Fibroblast of the aortic adventitia (primary cell): ENCODE data around the gene GNA14. TPM values are rescaled to one million over a fixed set of nuclear protein-coding genes. Genes with fewer than 3 reads are reported as not detected.
"Not testable (repeated sequence)": the region's sequence is repeated elsewhere in the genome, so short reads cannot be mapped to it uniquely, and the experiment has no call there.

Experiments used
- DNase-seq: peaks from one replicate; pipeline ENCODE4 v3.0.0-alpha.2; 2010; ENCODE audit warnings: low read depth
- H3K4me3 ChIP-seq: 2 replicates; pipeline ENCODE4 v1.5.1; 2011; ENCODE audit warnings: low read depth, mild to moderate bottlenecking, control low read depth, low read length, moderate library complexity
- CTCF ChIP-seq: IDR thresholded peaks from 2 replicates; pipeline ENCODE4 v1.5.1; 2011; ENCODE audit warnings: mild to moderate bottlenecking, low read length, control low read depth, inconsistent platforms; ENCODE audit not compliant: insufficient read depth
- total RNA-seq: library from RNA; depleted of rRNA; stranded (reverse); fragments of >200 nt; gene quantifications from 2 replicates; pipeline ENCODE4 v1.2.3, GENCODE V29; 2012; ENCODE audit warnings: low replicate concordance

GNA14 gene
- total RNA-seq, 1 donor, result 1.5 TPM

DNA sequence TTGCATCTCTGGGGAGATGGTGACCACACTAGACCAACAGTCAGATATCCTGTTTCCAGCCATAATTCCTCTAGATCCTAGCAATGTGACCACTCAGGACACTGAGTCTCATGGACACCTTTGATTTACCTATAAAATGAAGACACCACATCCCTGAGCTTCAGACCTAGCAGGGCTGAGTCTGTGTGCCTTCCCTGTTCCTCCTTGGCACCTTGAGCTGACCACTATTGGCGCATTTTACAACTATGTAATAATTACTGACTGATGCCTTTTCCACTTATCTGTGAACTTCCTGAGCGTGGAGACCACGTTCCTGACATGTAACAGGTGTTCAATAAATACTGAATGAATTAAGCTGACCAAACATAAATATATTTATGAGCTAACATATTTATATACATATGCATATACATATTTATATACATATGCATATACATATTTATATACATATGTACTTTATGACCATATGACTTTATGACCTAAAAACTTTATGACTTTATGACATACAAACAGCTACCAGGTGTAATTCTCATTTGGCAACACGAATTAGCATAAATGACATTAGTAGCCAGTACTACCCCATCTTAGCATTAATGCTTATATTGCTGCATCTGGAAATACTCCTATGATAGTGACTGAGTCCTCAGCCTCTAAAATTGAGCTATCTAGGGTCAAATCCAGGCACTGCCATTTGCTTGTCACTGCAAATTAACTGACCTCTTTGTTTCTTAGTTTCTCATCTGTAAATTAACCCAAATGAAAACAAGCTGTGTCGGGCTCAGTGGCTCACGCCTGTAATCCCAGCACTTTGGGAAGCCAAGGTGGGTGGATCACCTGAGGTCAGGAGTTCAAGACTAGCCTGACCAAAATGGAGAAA is 150.6 kb downstream of the GNA14 start:
- no peak overlapping the region for H3K4me3 ChIP-seq
- DNase-seq, result no peak
- no peak for TF ChIP-seq CTCF

- H3K4me3 ChIP-seq, result no peak overlapping the region
- peak; percentile 92 for DNase-seq
- TF ChIP-seq CTCF, result no peak
Measured at GRCh38 chr9:77495834-77496671, 152.1 kb downstream of the GNA14 start.

GRCh38 chr9:77490279-77490678 is 157.8 kb downstream of the GNA14 start:
- H3K4me3 ChIP-seq, DNase-seq: not testable (repeated sequence)

GRCh38 chr9:77489405-77490163 is 158.5 kb downstream of the GNA14 start:
- not testable (repeated sequence) for H3K4me3 ChIP-seq, DNase-seq

DNA sequence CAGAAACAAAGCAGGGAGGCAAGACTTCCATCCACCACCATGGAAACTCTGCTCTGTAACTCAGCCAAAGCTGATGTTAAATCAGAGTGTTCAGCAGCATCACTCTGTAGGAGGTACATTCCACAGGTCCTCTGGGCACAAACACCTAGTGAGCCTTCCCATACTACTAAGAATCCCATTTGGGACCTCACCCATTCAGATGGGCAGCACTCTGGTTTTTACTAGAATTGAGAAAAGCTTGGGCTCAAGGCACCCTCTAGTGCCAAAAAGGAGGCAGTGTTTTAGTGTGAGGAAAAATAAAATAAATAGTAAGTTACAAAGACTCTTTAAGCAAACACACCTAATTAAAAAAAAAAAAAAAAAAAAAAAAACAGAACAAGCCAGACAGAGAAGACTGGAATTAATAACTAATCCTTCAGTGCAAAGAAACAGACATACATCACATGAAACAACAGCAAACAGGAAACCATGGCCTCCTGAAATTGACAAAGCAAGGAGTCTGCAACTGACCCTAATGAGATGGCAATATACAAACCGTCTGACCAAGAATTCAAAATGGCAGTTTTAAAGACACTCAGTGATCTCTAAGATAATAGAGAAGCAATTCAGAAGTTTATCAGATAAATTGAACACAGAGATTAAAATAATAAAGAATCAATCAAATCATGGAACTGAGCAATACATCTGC is 159.5 kb downstream of the GNA14 start:
- DNase-seq, result peak; percentile 63
- no peak overlapping the region for H3K4me3 ChIP-seq
- peak; percentile 77 for TF ChIP-seq CTCF

DNA sequence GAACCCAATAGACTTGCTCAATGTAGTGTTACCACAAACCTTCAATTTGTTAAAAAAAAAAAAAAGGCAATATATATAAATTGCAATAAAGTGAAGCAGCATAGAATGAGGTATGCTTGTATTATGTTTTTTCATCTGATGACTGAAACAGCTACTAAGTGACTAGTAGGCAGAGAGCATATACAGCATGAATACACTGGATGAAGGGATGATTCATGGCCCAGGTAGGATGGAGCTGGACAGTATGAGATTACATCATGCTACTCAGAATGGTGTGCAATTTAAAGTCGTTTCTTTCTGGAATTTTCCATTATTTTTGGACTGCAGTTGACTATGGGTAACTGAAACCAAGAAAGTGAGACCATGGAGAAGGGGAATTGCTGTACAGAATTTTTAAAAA is 161.2 kb downstream of the GNA14 start:
- no peak overlapping the region for H3K4me3 ChIP-seq
- TF ChIP-seq CTCF, result no peak
- no peak for DNase-seq

GRCh38 chr9:77486463-77486862 is 161.7 kb downstream of the GNA14 start:
- no peak for DNase-seq
- no peak for TF ChIP-seq CTCF
- H3K4me3 ChIP-seq, result no peak overlapping the region
